Panc1 (cell line): ENCODE results near the gene FAM53B. TPM values are rescaled to one million over a fixed set of nuclear protein-coding genes. Genes with fewer than 3 reads are reported as not detected.

Experiments
- ATAC-seq: fragments of 200-7000 bp; cut with Tn5 transposase; 2 replicates; pipeline ENCODE4 v1.9.1; 2020; ENCODE audit warnings: mild to moderate bottlenecking, moderate library complexity
- BruUV-seq: library from RNA; stranded (reverse); fragments of 400-500 nt; replicated peaks from 2 replicates; lab custom pipeline; 2021; lab: Mats Ljungman, UMichigan
- CTCF ChIA-PET: fragments of 300-600 bp; sonication (Branson Sonifier 250); formaldehyde crosslinking; loops from one replicate; lab custom pipeline; 2022; ENCODE audit warnings: antibody characterized with exemption; lab: Charles Lee
- POLR2A ChIA-PET: fragments of 300-600 bp; sonication (Branson Sonifier 250); formaldehyde crosslinking; loops from one replicate; lab custom pipeline; 2022; ENCODE audit warnings: antibody characterized with exemption; lab: Charles Lee
- DNase-seq: peaks from one replicate; pipeline ENCODE4 v3.0.0-alpha.2; 2010; ENCODE audit warnings: low read depth, low spot score
- H3K27ac ChIP-seq: 2 replicates; pipeline ENCODE4 v1.5.1; 2011; ENCODE audit warnings: mild to moderate bottlenecking, low read length, inconsistent platforms
- H3K27me3 ChIP-seq: fragments of 200-500 bp; sonication (Bioruptor generic); 2 replicates; pipeline ENCODE4 v1.6.0; 2014; ENCODE audit warnings: low read length, inconsistent platforms; ENCODE audit not compliant: control insufficient read depth, insufficient read depth
- H3K36me3 ChIP-seq: fragments of 200-500 bp; sonication (Bioruptor generic); 2 replicates; pipeline ENCODE4 v1.5.1; 2014; ENCODE audit warnings: inconsistent platforms, mild to moderate bottlenecking, low read length, moderate library complexity; ENCODE audit not compliant: control insufficient read depth, insufficient read depth
- H3K4me1 ChIP-seq: 2 replicates; pipeline ENCODE4 v1.5.1; 2011; ENCODE audit warnings: inconsistent platforms, mild to moderate bottlenecking, low read length, moderate library complexity; ENCODE audit not compliant: control insufficient read depth, insufficient read depth
- H3K4me3 ChIP-seq, 2 experiments: 2 replicates each; pipeline ENCODE4 v1.5.1; 2011 to 2012; ENCODE audit warnings: low read depth in 2 of 2, low read length in 2 of 2, mild to moderate bottlenecking in 2 of 2, inconsistent platforms in 1 of 2, moderate library complexity in 1 of 2
- H3K9me3 ChIP-seq: fragments of 200-500 bp; sonication (Bioruptor generic); 2 replicates; pipeline ENCODE4 v1.5.1; 2014; ENCODE audit warnings: low read depth, mild to moderate bottlenecking, inconsistent platforms, low read length, moderate library complexity; ENCODE audit not compliant: control insufficient read depth, insufficient read depth
- CTCF ChIP-seq: fragments of 450-650 bp; IDR thresholded peaks from 2 replicates; pipeline ENCODE4 v1.5.1; 2017; ENCODE audit warnings: mild to moderate bottlenecking
- POLR2AphosphoS5 ChIP-seq: IDR thresholded peaks from 2 replicates; pipeline ENCODE4 v1.6.1; 2012; ENCODE audit warnings: mild to moderate bottlenecking, low read depth, low read length, moderate library complexity
- REST ChIP-seq, 2 experiments: IDR thresholded peaks; 2 replicates each; pipeline ENCODE4 v1.6.1; 2011 to 2012; ENCODE audit warnings: low read depth in 2 of 2, control low read depth in 1 of 2, low read length in 1 of 2, mild to moderate bottlenecking in 1 of 2, moderate library complexity in 1 of 2; ENCODE audit not compliant: insufficient read depth in 1 of 2
- SIN3A ChIP-seq: IDR thresholded peaks from 2 replicates; pipeline ENCODE4 v1.6.1; 2012; ENCODE audit warnings: low read depth, mild to moderate bottlenecking, low read length, moderate library complexity, borderline replicate concordance; ENCODE audit not compliant: insufficient read depth
- TCF7L2 ChIP-seq: IDR thresholded peaks from 2 replicates; pipeline ENCODE4 v1.6.1; 2011; ENCODE audit warnings: mild to moderate bottlenecking, low read depth, low read length, inconsistent platforms
- in situ Hi-C: cut with HindIII; loops from 2 replicates; pipeline ENCODE4 v1.10.0; 2016; ENCODE audit warnings: low sequenced_read_pairs, low pct_unique_long_range_greater_than_20kb
- intact Hi-C: fragments of 100-400 bp; cut with micrococcal nuclease; formaldehyde crosslinking; loops from one replicate; pipeline ENCODE4 v1.10.0; 2022; ENCODE audit not compliant: unreplicated experiment
- total RNA-seq: library from RNA; stranded (reverse); gene quantifications from one replicate; pipeline ENCODE4 v1.2.1, GENCODE V29; 2021; ENCODE audit not compliant: unreplicated experiment

Gene FAM53B
- total RNA-seq, 1 experiment from 2014 or later, result 42.5 TPM

GRCh38 chr10:124688889-124689670, 55.1 kb downstream of the FAM53B start:
- BruUV-seq, result no TSS peak
- H3K9me3 ChIP-seq, result no peaks in the 10 kb centered on the region
- no peak for DNase-seq
- in situ Hi-C loops, result no loop called here
- no peak overlapping the region for H3K27ac ChIP-seq
- H3K4me1 ChIP-seq, result no peaks in the 10 kb centered on the region
- no peaks in the 10 kb centered on the region for H3K27me3 ChIP-seq
- ChIA-PET CTCF (interaction anchor here (0.5 kb wide), 1 partner anchor 160 kb away, joined by 9 read pairs; no protein-coding TSS in a partner anchor), POLR2A (interaction anchor here (0.5 kb wide), 1 partner anchor 1168 kb away, joined by 6 read pairs; no protein-coding TSS in a partner anchor)
- no peak overlapping the region for H3K4me3 ChIP-seq
- ATAC-seq, result no peak
- 0 out of 2 replicates have a peak, but pooled peaks cover 2% of the 10 kb centered on the region for H3K36me3 ChIP-seq
- TF ChIP-seq REST (IDR thresholded peaks at IDR 0.05; ENCODE audit: insufficient read depth in 1 of 2, low read depth in 2 of 2, low read length in 1 of 2), result no peak
- TF ChIP-seq TCF7L2, result no peak
- no peak for TF ChIP-seq POLR2AphosphoS5
- TF ChIP-seq CTCF, result no peak
- TF ChIP-seq SIN3A, result no peak
- intact Hi-C loops, result no loop called here

GRCh38 chr10:124688386-124688785, 55.8 kb downstream of the FAM53B start:
- POLR2A ChIA-PET, result interaction anchor here (0.5 to 0.6 kb wide), 2 partner anchors 1169 to 1305 kb away, joined by 6 to 7 read pairs; no protein-coding TSS in a partner anchor
- 0 out of 2 replicates have a peak, but pooled peaks cover 2% of the 10 kb centered on the region for H3K36me3 ChIP-seq
- in situ Hi-C loops, result no loop called here
- no peaks in the 10 kb centered on the region for H3K27me3 ChIP-seq
- CTCF ChIA-PET, result interaction anchor here (0.5 kb wide), 1 partner anchor 159 kb away, joined by 9 read pairs; no protein-coding TSS in a partner anchor
- no peak overlapping the region for H3K4me3 ChIP-seq
- BruUV-seq, result no TSS peak
- H3K27ac ChIP-seq, result no peak overlapping the region
- H3K9me3 ChIP-seq, result no peaks in the 10 kb centered on the region
- intact Hi-C loops, result no loop called here
- H3K4me1 ChIP-seq, result no peaks in the 10 kb centered on the region
- DNase-seq (no peak), ATAC-seq (no peak)
- no peak for TF ChIP-seq TCF7L2
- no peak for TF ChIP-seq REST (IDR thresholded peaks at IDR 0.05; ENCODE audit: insufficient read depth in 1 of 2, low read depth in 2 of 2, low read length in 1 of 2)
- no peak for TF ChIP-seq SIN3A
- TF ChIP-seq POLR2AphosphoS5, result no peak
- TF ChIP-seq CTCF, result no peak
